Hematopoietic multipotent progenitor cell (in vitro differentiated cells): Measurements from ENCODE around the gene HTRA2. TPM values are rescaled to one million over a fixed set of nuclear protein-coding genes. Genes with fewer than 3 reads are reported as not detected.

ENCODE experiments used
- DNase-seq, 3 donors: peaks; one replicate each; pipeline ENCODE4 v3.0.0-alpha.2; 2011 to 2015; ENCODE audit warnings: low read depth in 2 of 3, low spot score in 2 of 3
- total RNA-seq: library from RNA; depleted of rRNA; stranded (reverse); fragments of >200 nt; gene quantifications from one replicate; pipeline ENCODE4 v1.2.3, GENCODE V29; 2012

The HTRA2 gene
- total RNA-seq, 1 donor, result 108 TPM

GRCh38 chr2:74581463-74581862 lies 51.7 kb downstream of the HTRA2 start:
- no peak for DNase-seq

- no peak for DNase-seq
Measured at GRCh38 chr2:74582184-74582583, 52.5 kb downstream of the HTRA2 start.

Other genes starting within 250 kb of the HTRA2 start
- 4.3 TPM for gene SLC4A5, start 186.5 kb upstream of the HTRA2 start, total RNA-seq
- gene DCTN1, start 149.6 kb upstream of the HTRA2 start, total RNA-seq, result 98.3 TPM
- gene C2orf81, start 108.3 kb upstream of the HTRA2 start, total RNA-seq, result 2.7 TPM
- 98.0 TPM for gene WDR54, start 108.2 kb upstream of the HTRA2 start, total RNA-seq
- 18.6 TPM for gene RTKN, start 88.0 kb upstream of the HTRA2 start, total RNA-seq
- gene INO80B, start 74.8 kb upstream of the HTRA2 start, total RNA-seq, result 18.0 TPM
- 121 TPM for gene WBP1, start 71.5 kb upstream of the HTRA2 start, total RNA-seq
- 68.1 TPM for gene MOGS, start 64.6 kb upstream of the HTRA2 start, total RNA-seq
- 36.4 TPM for gene MRPL53, start 57.3 kb upstream of the HTRA2 start, total RNA-seq
- gene CCDC142, start 46.9 kb upstream of the HTRA2 start, total RNA-seq, result 31.5 TPM
- 15.6 TPM for gene TTC31, start 46.9 kb upstream of the HTRA2 start, total RNA-seq
- gene LBX2, start 30.3 kb upstream of the HTRA2 start, total RNA-seq, result 0.54 TPM
- 16.2 TPM for gene PCGF1, start 22.2 kb upstream of the HTRA2 start, total RNA-seq
- 0.27 TPM for gene TLX2, start 15.5 kb upstream of the HTRA2 start, total RNA-seq
- gene DQX1, start 3.7 kb upstream of the HTRA2 start, total RNA-seq, result under 0.01 TPM
- 121 TPM for gene AUP1, start 227 bp upstream of the HTRA2 start, total RNA-seq
- 14.3 TPM for gene LOXL3, start 24.0 kb downstream of the HTRA2 start, total RNA-seq
- gene DOK1, start 24.8 kb downstream of the HTRA2 start, total RNA-seq, result 61.7 TPM
- gene M1AP, start 118.4 kb downstream of the HTRA2 start, total RNA-seq, result 0.54 TPM
- gene SEMA4F, start 124.3 kb downstream of the HTRA2 start, total RNA-seq, result 4.8 TPM